Esophagus muscularis mucosa (tissue), 4 donors: ENCODE results near the gene NFILZ.

Experiments used
- EP300 ChIP-seq: sonication (generic); formaldehyde crosslinking; IDR thresholded peaks from one replicate; pipeline ENCODE4 v1.6.1; 2017; ENCODE audit warnings: antibody characterized with exemption
- POLR2A ChIP-seq: fragments of 450-650 bp; IDR thresholded peaks from one replicate; pipeline ENCODE4 v1.6.1; 2017; ENCODE audit warnings: antibody characterized with exemption, moderate library complexity, mild to moderate bottlenecking, low read depth
- POLR2AphosphoS5 ChIP-seq, 2 donors: sonication (generic); formaldehyde crosslinking; IDR thresholded peaks; one replicate each; pipeline ENCODE4 v1.6.1; 2017; ENCODE audit warnings: antibody characterized with exemption in 2 of 2
- TF ChIP-seq, protein P1 (sequence below), 3 experiments: fragments of 200-600 bp in 2 of 3; fragments of 450-650 bp in 1 of 3; sonication (generic) in 2 of 3; IDR thresholded peaks; one replicate each; pipeline ENCODE4 v1.5.1; 2017 to 2019; ENCODE audit warnings: antibody characterized with exemption in 3 of 3, mild to moderate bottlenecking in 2 of 3, moderate library complexity in 1 of 3

DNA sequence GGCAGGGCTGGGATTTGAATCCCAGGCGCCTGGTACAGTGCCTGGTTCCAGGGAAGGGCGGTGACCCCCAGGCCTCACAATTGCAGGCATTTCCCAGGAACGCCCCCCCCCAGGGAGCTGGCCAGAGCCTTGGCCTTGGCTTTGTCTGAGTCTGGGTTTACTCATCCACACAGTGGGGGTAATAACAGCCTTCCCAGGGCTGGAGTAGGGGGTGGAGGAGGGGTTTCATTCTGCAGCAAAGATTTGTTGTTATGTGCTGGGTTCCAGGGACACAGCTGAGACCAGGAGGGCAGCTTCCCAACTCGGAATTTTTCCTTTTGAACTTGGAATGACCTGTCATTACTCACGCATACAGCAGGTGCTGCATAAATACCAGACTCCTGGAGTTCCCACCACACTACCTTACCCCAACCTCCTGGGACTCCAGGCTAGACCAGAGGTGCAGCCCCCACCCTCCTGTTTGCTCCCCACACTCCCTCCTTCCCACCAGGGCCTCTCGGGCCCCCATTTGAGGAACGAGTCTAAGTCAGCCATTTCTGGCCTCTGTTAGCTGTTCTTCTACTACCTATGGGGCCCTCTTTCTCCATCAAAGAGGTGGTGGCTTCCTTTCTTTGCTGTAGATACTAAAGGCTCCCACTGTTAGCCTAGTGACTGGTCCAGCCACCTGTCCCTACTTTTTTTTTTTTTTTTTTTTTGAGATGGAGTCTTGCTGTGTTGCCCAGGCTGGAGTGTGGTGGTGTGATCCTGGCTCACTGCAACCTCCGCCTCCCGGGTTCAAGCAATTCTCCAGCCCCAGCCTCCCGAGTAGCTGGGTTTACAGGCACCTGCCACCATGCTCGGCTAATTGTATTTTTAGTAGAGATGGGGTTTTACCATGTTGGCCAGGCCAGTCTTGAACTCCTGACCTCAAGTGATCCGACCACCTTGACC, 18.3 kb upstream of the NFILZ start:
- TF ChIP-seq, protein P1, sequence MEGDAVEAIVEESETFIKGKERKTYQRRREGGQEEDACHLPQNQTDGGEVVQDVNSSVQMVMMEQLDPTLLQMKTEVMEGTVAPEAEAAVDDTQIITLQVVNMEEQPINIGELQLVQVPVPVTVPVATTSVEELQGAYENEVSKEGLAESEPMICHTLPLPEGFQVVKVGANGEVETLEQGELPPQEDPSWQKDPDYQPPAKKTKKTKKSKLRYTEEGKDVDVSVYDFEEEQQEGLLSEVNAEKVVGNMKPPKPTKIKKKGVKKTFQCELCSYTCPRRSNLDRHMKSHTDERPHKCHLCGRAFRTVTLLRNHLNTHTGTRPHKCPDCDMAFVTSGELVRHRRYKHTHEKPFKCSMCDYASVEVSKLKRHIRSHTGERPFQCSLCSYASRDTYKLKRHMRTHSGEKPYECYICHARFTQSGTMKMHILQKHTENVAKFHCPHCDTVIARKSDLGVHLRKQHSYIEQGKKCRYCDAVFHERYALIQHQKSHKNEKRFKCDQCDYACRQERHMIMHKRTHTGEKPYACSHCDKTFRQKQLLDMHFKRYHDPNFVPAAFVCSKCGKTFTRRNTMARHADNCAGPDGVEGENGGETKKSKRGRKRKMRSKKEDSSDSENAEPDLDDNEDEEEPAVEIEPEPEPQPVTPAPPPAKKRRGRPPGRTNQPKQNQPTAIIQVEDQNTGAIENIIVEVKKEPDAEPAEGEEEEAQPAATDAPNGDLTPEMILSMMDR (IDR thresholded peaks at IDR 0.05): no peak
- TF ChIP-seq POLR2AphosphoS5 (IDR thresholded peaks at IDR 0.05): peak in 1 of 2 donors; percentile 18
- TF ChIP-seq POLR2A: no peak
- TF ChIP-seq EP300: no peak
